ENCODE data around the gene GEMIN2.
"Not testable (repeated sequence)": the region's sequence is repeated elsewhere in the genome, so short reads cannot be mapped to it uniquely, and the experiment has no call there.

Gene GEMIN2, protein sequence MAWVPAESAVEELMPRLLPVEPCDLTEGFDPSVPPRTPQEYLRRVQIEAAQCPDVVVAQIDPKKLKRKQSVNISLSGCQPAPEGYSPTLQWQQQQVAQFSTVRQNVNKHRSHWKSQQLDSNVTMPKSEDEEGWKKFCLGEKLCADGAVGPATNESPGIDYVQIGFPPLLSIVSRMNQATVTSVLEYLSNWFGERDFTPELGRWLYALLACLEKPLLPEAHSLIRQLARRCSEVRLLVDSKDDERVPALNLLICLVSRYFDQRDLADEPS

DNA sequence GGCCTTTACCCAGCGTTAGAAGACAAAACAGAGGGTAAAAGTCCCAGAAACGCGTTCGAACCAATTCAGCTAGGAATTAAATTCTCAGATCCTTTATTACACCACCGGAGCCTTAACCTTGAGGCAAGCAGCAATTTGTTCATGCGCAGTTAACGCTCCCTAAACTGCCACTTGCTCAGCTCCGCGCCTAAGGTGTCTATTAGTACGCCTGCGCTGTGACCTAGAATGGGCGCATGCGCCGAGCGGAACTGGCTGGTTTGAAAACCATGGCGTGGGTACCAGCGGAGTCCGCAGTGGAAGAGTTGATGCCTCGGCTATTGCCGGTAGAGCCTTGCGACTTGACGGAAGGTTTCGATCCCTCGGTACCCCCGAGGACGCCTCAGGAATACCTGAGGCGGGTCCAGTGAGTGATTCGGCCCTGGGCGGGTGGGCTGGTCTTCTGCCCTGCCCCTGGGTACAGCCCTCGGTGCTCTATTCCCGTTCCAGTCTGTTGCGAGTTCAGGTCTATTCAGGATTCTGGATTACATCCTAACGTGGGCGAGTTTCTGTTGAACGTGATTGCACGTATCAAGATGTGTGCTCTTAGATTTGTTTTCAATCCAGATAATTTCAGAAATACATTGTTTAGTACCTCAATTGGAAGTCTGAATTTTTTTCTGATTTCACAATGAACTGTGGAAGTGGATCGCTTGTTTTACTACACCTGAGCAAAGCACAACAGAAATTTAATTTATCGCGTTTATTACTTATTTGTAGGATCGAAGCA lies at the start of gene GEMIN2:
TSS of gene GEMIN2 (plus strand) at position 251 of the 766 bp plus-strand sequence. CDS start at position 267, 16 bp downstream.
- peak; percentile 96 for DNase-seq

DNA sequence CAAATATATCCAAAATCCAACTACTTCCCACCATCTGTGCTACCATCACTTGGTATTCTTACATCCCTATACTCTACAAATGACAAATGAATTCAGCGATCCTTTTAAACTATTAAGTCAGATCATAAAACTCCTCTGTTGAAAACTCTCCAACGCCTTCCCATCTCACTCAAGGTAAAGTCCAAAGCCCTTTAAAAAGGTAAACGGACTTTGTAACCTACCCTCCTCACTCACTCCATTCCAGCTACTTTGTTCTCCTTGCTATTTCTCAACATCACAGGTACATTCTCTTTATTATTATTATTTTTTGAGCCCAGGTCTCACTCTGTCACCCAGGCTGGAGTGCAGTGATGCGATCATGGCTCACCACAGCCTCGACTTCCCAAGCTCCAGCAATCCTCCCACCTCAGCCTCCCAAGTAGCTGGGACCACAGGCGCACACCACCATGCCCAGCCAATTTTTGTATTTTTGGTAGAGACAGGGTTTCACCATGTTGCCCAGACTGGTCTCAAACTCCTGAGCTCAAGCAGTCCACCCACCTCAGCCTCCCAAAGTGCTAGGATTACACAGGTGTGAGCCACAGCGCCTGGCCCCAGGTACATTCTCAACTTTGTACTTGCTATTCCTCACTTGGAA lies 44.8 kb upstream of the GEMIN2 start:
- not testable (repeated sequence) for DNase-seq

DNA sequence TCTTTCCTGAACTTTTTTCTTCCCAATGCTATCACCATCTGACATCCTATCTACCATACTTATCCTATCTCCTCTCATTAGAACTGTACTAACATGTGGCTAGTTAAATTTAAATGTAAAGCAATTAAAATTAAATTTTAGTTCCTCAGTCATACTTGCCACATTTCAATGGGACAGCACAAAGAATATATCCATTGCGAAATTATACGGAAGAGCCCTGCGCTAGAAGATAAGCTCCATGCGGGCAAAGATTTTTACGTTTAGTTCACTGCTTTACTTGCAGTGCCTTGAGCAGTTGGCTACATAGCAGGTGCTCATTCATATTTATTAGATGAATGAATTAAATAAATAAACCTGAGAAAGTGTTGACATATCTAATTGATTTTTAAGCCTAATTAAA lies 44.2 kb upstream of the GEMIN2 start:
- DNase-seq = no peak

DNA sequence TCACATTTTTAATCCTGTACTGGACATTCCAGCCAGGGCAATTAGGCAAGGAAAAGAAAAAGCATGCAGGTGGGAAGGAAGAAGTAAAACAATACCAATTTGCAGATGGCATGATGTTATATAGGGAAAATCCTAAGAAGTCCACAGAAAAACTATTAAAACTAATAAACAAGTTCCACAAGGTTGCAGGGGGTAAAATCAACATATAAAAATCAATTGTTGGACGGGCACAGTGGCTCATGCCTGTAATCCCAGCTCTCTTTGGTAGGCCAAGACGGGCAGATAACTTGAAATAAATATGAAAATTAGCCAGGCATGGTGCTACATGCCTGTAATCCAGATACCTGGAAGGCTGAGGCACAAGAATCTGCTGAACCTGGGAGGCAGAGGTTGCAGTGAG lies 43.0 kb upstream of the GEMIN2 start:
- no peak for DNase-seq

DNA sequence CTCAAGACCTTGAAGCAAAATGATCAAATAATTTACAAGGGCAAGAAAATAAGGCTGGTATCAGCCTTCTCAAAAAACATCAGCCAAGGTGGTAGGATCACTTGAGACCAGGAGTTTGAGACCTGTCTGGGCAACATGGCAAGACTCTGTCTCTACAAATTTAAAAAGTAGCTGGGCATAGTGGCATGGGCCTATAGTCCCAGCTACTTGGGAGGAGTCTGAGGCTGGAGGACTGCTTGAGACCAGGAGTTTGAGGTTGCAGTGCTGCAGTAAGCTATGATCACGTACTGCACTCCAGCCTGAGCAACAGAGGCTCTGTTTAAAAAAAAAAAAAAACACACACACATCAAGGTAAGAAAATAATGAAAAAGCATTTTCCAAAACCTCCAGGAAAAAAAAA lies 33.2 kb upstream of the GEMIN2 start:
- no peak for DNase-seq

DNA sequence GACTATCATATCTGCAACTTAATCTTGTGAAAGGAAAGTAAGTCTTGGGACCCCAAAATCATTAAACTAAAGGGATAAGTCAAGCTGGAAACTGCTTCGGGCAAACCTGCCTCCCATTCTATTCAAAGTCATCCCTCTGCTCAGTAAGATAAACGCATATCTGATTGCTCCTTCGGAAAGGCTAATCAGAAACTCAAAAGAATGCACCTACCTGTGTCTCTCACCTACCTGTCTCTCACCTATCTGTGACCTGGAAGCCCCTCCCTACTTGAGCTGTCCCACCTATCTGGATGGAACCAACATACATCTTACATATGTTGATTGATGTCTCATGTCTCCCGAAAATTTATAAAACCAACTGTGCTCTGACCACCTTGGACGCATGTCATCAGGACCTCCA lies 31.0 kb upstream of the GEMIN2 start:
- DNase-seq = no peak

DNA sequence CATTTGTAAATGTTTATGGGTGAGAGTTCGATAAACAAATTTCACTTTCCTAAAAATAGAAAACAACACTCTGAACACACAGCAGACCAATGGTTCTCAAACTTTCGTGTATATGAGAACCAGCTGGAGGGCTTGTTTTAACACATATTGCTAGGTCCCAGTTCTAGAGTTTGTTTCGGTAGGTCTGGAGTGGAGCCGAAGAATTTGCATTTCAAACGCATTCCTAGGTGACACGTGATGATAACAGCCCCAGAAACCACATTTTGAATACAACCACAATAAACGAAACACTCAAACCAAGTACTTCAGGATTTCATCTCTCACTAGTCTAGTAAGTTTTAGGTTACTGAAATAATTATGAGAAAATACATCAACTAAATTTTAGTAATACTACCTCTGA lies 28.2 kb upstream of the GEMIN2 start:
- no peak for DNase-seq

DNA sequence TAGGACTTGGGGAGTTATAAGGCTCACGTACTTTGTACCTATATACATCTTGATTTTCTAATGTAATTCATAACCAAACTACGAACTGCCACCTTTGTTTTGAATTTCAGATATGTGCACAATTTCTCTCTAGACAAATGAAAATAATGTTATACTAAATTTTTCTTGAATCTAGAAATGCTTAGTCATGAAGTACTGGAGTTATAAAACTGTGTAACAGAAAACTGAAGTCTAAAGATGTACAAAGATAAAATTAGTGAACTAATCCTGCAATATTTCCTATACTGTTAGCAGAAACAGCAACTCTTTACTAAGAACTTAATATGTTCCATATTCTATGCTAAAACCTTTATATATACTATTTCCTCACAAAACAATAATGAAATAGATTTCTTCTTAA lies 26.6 kb upstream of the GEMIN2 start:
- no peak for DNase-seq

DNA sequence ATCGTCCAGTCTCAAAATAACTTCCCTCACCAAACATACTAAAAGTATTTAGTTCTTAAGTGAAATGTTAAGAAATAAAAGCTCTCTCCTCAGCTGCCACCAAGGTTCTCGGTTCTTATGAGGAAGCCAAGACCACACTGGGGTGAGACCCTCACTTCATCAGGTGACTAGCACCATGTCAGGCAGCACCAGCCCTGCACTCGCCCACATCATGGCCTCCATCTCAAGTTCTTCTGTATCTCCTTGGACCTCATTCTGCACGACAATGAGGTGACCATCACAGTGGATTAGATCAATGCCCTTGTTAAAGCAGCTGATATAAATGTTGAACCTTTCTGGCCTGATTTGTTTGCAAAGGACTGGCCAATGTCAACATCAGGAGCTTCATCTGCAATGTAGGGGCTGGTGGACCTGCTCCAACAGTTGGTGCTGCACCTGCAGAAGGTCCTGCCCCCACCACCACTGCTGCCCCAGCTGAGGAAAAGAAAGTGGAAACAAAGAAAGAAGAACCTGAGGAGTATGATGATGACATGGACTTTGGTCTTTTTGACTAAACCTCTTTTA lies 23.5 kb upstream of the GEMIN2 start:
- no peak for DNase-seq

DNA sequence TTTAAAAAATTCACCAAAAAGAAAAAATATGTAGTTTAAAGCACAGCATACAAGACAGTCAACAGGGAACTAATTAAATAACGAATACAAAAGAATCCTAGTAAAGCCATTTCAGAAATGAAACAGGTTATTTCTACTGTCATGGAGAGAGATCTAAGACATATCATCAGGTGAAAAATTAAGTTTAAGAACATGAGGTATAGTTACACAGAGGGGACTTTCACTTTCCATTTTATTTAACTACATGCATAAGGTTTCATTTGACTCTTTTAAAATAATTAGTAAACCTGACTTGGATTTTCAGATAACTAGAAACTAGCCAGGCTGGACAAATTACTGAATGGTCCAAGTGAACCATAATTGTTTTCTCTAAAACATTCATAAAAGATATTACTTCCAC lies 22.4 kb upstream of the GEMIN2 start:
- DNase-seq = no peak

DNA sequence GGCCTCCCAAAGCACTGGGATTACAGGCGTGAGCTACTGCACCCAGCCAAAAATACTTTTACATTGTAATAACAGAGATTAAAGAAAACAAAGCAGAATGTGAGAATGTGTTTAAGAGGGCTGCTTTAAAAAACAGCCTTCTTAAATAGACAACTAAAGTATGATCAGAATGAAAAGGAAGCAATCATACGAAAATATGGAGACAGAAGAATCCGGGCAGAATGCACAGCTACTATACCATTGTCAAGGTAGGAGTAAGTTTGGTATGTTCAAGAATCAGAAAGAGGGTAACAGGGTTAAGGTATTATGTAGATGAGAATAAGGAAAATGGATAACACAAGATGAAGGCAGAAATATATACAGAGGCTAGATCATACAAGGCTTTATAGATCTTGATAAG lies 19.6 kb upstream of the GEMIN2 start:
- DNase-seq = no peak

DNA sequence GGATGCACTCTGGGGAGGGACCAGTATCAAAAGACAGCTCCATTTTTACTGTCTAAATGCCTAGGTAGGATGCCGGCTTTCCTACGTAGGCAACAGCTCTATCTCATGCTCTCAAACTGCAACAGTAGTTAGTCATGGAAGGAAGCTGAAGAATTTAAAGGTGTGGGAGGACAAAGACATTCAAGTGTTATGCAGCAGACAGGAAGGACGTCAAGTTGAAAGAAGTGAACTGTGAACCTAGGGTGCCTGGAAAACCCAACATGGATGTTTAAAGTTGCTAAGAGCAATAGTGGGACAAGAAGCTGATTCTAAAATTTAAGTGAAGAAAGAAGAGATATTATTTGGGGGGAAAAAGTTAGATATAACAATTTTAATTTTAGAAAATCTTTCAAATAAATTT lies 17.0 kb upstream of the GEMIN2 start:
- DNase-seq = peak; percentile 10

DNA sequence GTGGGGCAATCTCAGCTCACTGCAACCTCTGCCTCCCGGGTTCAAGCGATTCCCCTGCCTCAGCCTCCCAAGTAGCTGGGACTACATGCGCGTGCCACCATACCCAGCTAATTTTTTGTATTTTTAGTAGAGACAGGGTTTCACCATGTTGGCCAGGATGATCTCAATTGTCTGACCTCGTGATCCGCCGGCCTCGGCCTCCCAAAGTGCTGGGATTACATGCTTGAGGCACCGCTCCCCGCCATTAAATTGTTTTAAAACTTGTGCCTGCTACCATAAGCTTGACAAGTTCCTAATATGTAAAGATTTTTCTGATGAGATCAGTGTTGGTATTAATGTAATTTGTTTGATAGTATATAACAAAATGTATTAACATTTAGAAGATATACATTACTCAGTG lies 14.9 kb upstream of the GEMIN2 start:
- not testable (repeated sequence) for DNase-seq

DNA sequence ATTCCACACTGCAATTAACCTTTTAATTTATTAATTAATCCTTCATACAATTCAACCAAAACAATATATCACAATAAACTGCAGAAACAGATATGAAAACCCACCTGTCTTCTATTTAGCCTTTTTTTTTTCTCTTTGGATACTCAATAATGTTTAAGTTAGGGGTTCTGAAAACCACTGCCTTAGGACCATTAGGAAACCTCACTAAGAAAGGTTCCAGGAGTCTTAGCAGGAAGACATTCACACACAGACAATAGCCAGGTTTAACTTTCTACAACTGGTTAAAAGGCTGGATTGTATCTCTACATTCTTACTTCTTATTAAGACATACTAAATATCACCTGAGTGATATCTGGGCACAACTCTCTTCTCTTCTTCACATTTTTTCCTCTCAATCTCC lies 14.4 kb upstream of the GEMIN2 start:
- no peak for DNase-seq

DNA sequence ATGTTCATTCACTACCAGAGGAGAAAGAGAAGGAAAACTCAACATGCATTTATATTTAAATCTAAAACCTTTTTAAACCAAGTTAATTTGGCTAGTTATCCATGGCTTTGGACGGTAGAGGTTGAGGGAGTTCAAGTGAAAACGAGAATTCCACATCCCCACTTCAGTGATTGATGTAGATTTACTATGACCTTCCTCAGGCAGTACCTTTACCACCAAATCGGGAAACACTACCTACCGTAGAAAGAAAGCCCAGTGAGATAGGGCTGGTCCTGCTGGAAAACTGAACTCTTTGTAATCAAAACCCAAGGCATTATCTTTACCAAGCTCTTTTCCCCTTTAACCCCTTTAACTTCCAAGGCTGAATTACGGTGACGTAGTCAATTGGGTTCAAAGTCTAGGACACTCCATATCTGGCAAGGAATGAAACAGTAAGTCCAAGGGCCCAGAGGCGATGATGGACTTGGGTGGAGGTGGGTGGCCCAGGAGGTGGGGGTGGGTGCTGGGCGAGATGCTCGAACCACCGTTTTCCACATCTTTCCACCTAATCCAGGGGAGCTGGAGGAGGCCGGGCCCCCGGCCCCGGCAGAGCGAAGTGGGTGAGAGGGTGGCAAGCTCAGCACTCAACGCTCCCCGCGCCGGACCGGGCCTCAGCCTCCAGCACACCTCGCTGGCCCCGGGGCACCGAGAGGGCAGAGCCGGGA lies 11.7 kb upstream of the GEMIN2 start:
- peak; percentile 25 for DNase-seq

DNA sequence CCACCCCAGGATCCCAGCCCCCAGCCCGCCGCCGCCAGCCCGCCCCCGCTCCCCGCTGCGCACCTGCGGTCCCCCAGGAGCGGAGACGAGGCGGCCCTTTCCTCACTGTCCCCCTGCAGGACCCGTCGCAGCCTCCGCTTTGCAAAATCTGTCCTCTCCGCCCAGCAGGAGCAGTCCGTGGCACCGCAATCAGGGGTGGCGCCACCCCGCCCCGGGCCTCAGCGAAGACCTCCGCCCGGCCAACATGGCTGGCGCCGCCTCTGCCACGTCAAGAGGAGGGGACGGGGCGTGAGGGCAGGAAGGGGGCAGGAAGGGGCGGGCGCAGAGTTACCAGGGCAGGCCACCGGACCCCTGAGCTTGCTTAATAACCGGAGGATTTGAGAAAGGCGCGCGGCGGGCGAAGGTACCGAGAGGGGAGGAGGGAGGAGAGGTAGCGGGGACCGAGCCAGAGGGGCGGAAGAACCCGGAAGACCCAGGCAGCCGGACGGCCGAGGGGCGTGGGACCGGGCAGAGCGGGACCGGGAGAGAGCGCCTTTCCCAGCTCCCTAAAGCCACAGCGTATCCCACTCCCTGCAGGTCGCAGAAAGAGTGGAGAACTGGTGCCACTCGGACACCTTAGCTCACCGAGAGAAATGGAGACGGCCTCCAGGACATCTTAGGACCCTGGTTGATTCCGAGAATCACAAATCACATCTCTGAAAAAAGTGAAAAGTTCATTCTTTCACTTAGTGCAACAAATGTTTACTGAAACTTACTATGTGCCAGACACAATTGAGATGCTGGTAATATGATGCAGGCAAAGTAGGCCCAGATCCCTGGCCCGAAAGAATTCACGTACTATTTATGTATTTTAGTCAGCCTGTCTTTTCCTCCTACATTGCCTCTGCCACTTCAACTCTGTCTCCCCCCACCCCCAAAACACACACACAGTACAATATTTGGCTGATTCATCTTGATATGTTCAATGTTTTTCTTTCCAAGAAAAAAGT lies 10.9 kb upstream of the GEMIN2 start, which contains the start of gene SEC23A:
TSS of gene SEC23A (minus strand) at position 267 of the 989 bp plus-strand sequence. CDS start 7,117 bp downstream, outside the sequence.
- peak; percentile 89 for DNase-seq

DNA sequence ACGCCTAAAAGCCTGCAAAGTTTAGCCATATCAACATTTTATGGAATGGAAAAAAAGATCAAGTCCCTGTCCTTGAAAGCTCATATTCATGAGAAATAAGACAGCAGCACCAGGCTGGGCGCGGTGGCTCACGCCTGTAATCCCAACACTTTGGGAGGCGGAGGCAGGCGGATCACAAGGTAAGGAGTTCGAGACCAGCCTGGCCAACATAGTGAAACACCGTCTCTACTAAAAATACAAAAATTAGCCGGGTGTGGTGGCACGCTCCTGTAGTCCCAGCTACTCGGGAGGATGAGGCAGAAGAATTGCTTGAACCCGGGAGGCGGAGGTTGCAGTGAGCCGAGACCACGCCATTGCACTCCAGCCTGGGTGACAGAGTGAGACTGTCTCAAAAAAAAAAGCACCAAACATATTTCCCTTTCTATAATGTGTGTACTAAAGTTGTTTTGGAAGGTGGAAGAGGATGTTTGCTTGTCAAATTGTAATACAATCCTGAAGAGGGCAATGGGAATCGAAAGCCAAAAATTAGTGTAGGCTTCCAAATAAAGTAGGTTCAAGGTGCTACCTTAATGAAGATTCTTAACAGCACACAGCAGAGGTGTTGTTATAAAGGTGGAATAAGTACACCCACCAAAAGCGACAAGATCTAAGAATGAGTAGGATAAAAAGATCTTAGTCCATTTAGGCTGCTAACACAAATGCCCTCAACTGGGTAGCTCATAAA lies 9.9 kb upstream of the GEMIN2 start:
- not testable (repeated sequence) for DNase-seq

DNA sequence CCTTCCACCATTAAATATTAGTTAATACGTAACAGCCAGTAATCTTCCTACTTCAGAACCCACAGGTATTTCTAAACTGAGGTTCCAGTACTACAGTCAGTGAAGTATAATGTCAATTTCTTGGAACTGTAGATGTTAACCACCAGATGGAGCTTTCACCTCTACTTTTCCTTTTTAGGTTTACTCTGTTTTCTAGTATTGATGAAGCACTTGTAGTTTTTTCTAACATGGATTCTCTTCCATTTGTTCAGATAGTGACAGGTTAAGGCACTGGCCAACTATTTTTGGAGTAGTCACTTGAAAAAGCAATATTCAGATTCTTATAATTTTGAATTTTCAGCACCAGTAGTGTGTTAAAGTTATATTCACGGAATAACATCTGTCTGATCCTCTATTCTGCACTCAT lies 6.5 kb upstream of the GEMIN2 start:
- peak; percentile 48 for DNase-seq

DNA sequence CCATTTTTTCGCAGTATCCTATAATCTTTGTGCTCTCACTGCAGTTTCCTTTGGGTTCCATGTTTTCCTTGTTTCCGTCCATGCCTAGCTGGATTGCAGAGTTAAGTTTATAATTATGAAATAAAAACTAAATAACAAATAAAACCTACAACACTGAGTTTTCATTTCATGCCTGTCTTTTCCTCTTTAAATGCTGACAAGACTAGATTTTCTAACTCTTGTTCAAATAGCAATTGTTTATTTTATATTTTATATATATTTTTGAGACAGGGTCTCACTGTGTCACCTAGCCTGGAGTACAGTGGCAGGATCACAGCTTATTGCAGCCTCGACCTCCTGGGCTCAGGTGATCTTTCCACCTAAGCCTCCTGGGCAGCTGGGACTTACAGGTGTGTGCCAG lies 5.3 kb upstream of the GEMIN2 start:
- no peak for DNase-seq

DNA sequence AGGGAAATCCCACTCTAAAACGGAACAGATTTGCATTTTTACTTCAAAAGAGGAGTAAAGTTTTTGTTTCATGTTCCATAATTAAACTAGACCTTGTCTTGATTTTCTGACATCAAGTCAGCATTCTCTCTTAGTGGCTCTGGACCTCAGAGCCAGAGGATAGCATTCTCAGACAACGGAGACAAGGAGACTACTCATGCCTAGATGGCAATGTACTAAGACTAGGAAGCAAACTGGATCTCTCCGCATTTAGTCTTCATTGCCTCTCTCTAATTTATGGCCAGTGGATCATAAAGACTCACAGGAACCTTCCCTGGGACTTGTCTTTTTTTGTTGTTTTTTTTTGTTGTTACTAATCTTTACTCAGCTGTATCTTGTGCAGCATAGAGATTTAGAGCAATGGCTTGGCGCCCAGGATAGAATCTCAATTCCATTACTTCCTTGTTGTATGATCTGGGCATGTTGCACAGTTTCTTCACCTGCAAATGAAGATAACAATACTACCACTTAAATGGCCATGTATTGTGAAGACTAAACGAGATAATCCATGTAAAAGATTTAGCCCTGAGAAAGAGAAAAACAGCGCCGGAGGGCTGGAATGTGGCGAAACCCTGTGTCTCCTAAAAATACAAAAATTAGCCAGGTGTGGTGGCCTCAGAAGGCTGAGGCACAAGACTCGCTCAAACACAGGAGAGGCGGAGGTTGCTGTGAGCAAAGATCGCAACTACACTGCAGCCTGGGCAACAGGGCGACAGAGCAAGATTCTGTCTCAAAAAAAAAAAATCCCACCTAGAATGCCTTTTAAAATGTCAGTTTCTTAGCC lies 4.0 kb upstream of the GEMIN2 start:
- DNase-seq = no peak

Data from CD4-positive, alpha-beta T cell treated with Interleukin-10 for 1 hour (primary cell).